Stomach smooth muscle (tissue), 2 donors: Measurements from ENCODE around the gene RNU7-1.

Experiments
- H3K27ac ChIP-seq: one replicate; pipeline ENCODE4 v1.7.0; 2013; ENCODE audit warnings: mild to moderate bottlenecking, low read length, inconsistent platforms
- H3K27me3 ChIP-seq, 2 donors: one replicate each; pipeline ENCODE4 v1.7.0; 2013; ENCODE audit warnings: low read length in 2 of 2; ENCODE audit not compliant: insufficient read depth in 2 of 2, control insufficient read depth in 1 of 2
- H3K36me3 ChIP-seq, 2 donors: one replicate each; pipeline ENCODE4 v1.7.0; 2013; ENCODE audit warnings: low read length in 2 of 2; ENCODE audit not compliant: control insufficient read depth in 2 of 2, insufficient read depth in 2 of 2
- H3K4me1 ChIP-seq: one replicate; pipeline ENCODE4 v1.7.0; 2013; ENCODE audit warnings: low read length; ENCODE audit not compliant: control insufficient read depth, insufficient read depth
- H3K4me3 ChIP-seq, 2 donors: one replicate each; pipeline ENCODE4 v1.7.0; 2013; ENCODE audit warnings: low read length in 2 of 2
- H3K9ac ChIP-seq, 2 donors: one replicate each; pipeline ENCODE4 v1.7.0; 2013; ENCODE audit warnings: low read length in 2 of 2, mild to moderate bottlenecking in 1 of 2
- H3K9me3 ChIP-seq, 2 donors: one replicate each; pipeline ENCODE4 v1.7.0; 2013; ENCODE audit warnings: low read length in 2 of 2; ENCODE audit not compliant: control insufficient read depth in 2 of 2
- donor health status: healthy.
- donor health status: Pancreatic carcinoma.

Gene RNU7-1

GRCh38 chr12:6921996-6922946 lies 21.3 kb upstream of the RNU7-1 start:
- peak overlapping the region; percentile 18 for H3K27ac ChIP-seq
- no peaks in the 10 kb centered on the region for H3K9me3 ChIP-seq
- peaks cover 19 to 33% of the 10 kb centered on the region in 2 donors for H3K36me3 ChIP-seq
- no peaks in the 10 kb centered on the region for H3K27me3 ChIP-seq
- peaks cover 39% of the 10 kb centered on the region for H3K4me1 ChIP-seq
- no peak overlapping the region for H3K4me3 ChIP-seq
- no peak overlapping the region for H3K9ac ChIP-seq

- Histone ChIP-seq H3K27ac (peak overlapping the region; percentile 18), H3K36me3 (peaks cover 13 to 30% of the 10 kb centered on the region in 2 donors), H3K4me1 (peaks cover 40% of the 10 kb centered on the region), H3K9me3 (no peaks in the 10 kb centered on the region), H3K4me3 (no peak overlapping the region), H3K9ac (no peak overlapping the region), H3K27me3 (no peaks in the 10 kb centered on the region)
These were observed 20.4 kb upstream of the RNU7-1 start for GRCh38 chr12:6923003-6923732.

- Histone ChIP-seq H3K9ac (peak overlapping the region in 1 of 2 donors; percentile 31), H3K36me3 (peaks cover 13 to 30% of the 10 kb centered on the region in 2 donors), H3K9me3 (no peaks in the 10 kb centered on the region), H3K27ac (peak overlapping the region; percentile 99), H3K4me3 (no peak overlapping the region), H3K4me1 (peaks cover 43% of the 10 kb centered on the region), H3K27me3 (no peaks in the 10 kb centered on the region)
These were observed 19.8 kb upstream of the RNU7-1 start for GRCh38 chr12:6923851-6924250.

- Histone ChIP-seq H3K36me3 (peaks cover 9 to 20% of the 10 kb centered on the region in 2 donors), H3K4me1 (peaks cover 56% of the 10 kb centered on the region), H3K9me3 (no peaks in the 10 kb centered on the region), H3K4me3 (peak overlapping the region in 1 of 2 donors; percentile 76), H3K9ac (peak overlapping the region; percentile 87 to 98), H3K27ac (peak overlapping the region; percentile 99), H3K27me3 (no peaks in the 10 kb centered on the region)
These were observed 18.4 kb upstream of the RNU7-1 start for GRCh38 chr12:6925239-6925539.

- Histone ChIP-seq H3K27me3 (no peaks in the 10 kb centered on the region), H3K9me3 (no peaks in the 10 kb centered on the region), H3K36me3 (peaks cover 9 to 20% of the 10 kb centered on the region in 2 donors), H3K9ac (peak overlapping the region; percentile 87 to 98), H3K4me1 (peaks cover 58% of the 10 kb centered on the region), H3K27ac (peak overlapping the region; percentile 99), H3K4me3 (peak overlapping the region; percentile 65 to 76)
These were observed 17.9 kb upstream of the RNU7-1 start for GRCh38 chr12:6925540-6926279.

- Histone ChIP-seq H3K9me3 (no peaks in the 10 kb centered on the region), H3K9ac (peak within 1 kb of the TSS; percentile 96 to 98), H3K27ac (peak within 1 kb of the TSS; percentile 99), H3K27me3 (no peaks in the 10 kb centered on the region), H3K4me1 (peaks cover 65% of the 10 kb centered on the region), H3K36me3 (peaks cover 0 to 9% of the 10 kb centered on the region in 2 donors), H3K4me3 (peak within 1 kb of the TSS; percentile 93 to 98)
These were observed 16.1 kb upstream of the RNU7-1 start, which contains the start of gene ATN1 for GRCh38 chr12:6927379-6928021. ATN1 (plus strand) TSS chr12:6927959; CDS start chr12:6934002, 6,043 bp downstream.

- peaks cover 68% of the 10 kb centered on the region for H3K4me1 ChIP-seq
- no peaks in the 10 kb centered on the region for H3K27me3 ChIP-seq
- H3K9ac ChIP-seq = peak overlapping the region; percentile 87 to 95
- no peaks in the 10 kb centered on the region for H3K9me3 ChIP-seq
- H3K36me3 ChIP-seq = peaks cover under 1 to 3% of the 10 kb centered on the region in 2 donors
- peak overlapping the region; percentile 89 for H3K27ac ChIP-seq
- H3K4me3 ChIP-seq = peak overlapping the region; percentile 93 to 98
These were observed 15.5 kb upstream of the RNU7-1 start for GRCh38 chr12:6928022-6928702.

GRCh38 chr12:6928703-6929407 lies 14.8 kb upstream of the RNU7-1 start:
- Histone ChIP-seq H3K27ac (peak overlapping the region; percentile 89), H3K27me3 (no peaks in the 10 kb centered on the region), H3K9me3 (no peaks in the 10 kb centered on the region), H3K36me3 (peaks cover 6 to 7% of the 10 kb centered on the region in 2 donors), H3K9ac (peak overlapping the region; percentile 87 to 95), H3K4me1 (peaks cover 71% of the 10 kb centered on the region), H3K4me3 (peak overlapping the region; percentile 93 to 98)
